Muscle of back (tissue), 11 donors: ENCODE data around the gene DTD1. TPM values are rescaled to one million over a fixed set of nuclear protein-coding genes. Genes with fewer than 3 reads are reported as not detected.

ENCODE experiments used
- DNase-seq, 3 donors: peaks; one replicate each; pipeline versions ENCODE4 v3.0.0 to v3.0.0-alpha.2; 2013
- polyA plus RNA-seq, 10 donors: library from polyadenylated mRNA; unstranded; fragments of 120-200 nt; gene quantifications; one replicate each; pipeline ENCODE4 v1.2.1, GENCODE V29; 2013; ENCODE audit not compliant: insufficient read length in 10 of 10

Gene DTD1
- polyA plus RNA-seq, 10 donors, result 13.2 to 20.5 (median 17.4) TPM

GRCh38 chr20:18613553-18613952 lies 25.7 kb downstream of the DTD1 start:
- no peak for DNase-seq

GRCh38 chr20:18614244-18614643 lies 26.4 kb downstream of the DTD1 start:
- DNase-seq, result no peak

- no peak for DNase-seq
Measured at GRCh38 chr20:18615020-18615650, 27.3 kb downstream of the DTD1 start.

- no peak for DNase-seq
Measured at GRCh38 chr20:18621004-18621403, 33.1 kb downstream of the DTD1 start.

GRCh38 chr20:18623156-18623910 lies 35.5 kb downstream of the DTD1 start:
- no peak for DNase-seq

GRCh38 chr20:18624948-18625347 lies 37.1 kb downstream of the DTD1 start:
- no peak for DNase-seq

DNA sequence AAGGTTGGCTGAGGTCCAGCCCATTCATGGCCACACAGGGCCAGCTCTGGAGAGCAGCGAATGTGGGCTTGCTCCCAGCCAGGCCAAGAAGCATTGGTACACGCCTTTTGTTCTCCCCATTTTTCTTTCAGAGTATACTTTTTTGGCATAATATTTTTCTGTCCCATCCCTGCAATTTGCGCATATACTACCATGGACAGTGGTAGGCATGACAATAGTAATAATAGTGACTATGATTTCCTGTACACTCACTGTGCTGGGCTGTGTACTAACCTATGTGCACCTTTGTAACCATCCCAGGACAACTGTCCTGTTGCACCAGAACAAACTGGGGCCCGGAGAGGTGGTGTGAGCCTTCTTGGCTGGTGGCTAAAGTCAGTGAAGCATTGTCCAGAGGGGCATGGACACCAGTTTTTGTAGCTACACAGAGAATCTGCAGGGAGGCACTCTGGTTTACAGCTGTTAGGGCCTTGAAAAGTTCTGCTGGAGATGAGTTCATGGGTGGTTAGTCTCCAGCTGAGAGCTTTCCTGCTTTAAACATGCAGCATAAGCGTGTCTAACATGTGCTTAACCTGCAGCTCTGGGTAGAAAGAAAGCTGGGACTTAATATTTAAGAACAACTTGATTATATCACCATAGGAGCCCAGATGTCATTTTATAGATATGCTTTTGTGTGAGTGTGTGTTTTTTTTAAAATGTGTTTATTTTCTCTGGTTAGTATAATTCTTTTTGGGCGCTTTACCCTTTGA lies 38.2 kb downstream of the DTD1 start:
- no peak for DNase-seq

DNA sequence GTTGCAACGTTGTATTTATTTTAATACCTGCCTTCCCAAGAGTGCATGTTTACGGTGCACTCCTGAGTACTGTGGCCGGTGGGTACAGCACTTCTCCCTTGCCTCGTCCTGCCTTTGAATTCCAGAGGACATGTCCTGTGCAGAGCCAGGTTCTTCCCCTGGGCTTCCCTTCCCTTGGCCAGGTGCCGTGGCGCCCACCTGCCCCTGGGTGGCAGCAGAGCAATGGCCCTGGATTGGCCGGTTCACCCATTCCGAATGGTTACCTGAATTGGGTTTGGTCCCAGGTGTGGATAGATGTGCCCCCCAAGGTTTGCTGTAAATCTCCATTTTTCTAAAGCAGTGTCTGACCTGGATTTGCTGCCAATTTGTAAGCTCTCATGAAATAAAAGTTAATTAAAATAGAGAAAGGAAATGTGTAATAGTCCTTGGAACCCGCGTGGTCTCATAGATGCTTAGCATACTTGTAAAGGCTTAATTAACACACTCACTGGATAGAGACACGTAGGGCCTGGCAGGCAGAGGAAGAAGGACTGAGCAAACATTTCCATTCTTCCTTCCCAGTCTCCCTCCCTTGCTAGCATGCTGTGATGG lies 40.6 kb downstream of the DTD1 start:
- no peak for DNase-seq

- DNase-seq, result peak; percentile 35 to 79 (median 66)
Measured at GRCh38 chr20:18632196-18632789, 44.4 kb downstream of the DTD1 start.

GRCh38 chr20:18633411-18633810 lies 45.6 kb downstream of the DTD1 start:
- DNase-seq, result no peak

DNA sequence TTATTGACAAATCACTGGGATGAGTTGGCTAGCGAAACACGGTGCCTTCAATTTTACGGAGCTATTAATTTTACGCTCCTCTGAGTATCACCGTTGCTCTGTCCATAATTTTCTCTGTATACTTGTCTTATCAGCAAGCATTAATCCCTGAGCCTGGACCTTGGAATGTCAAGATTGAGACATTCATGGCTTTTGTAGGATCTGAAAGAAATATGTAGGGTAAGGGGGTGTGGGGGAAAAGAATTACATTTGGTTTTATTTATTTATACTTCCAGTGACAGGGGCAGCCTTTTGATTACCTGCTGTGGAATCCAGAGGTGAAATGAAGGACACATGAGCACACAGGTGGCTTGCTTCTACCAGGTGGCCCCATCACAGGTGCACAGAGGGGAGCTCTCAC lies 46.6 kb downstream of the DTD1 start:
- DNase-seq, result no peak

DNA sequence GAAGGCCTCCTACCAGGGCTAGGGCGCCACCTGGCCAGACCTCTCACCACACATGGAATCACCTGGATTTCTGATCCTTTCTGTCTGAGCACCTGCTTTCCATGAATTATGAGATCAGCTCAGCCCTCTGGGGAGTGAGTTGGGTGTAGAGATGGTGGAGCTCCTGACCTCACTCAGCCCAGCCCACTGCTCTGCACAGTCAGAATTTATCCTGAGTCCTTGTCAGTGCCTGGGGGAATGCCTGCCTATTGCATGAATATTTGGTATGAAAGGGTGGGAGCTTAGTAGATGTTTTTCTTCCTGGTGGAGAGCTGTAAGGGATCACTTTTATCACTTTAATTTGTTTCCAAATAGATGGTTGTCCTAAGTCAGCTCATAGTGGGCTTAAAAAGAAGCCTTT lies 47.5 kb downstream of the DTD1 start:
- no peak for DNase-seq

GRCh38 chr20:18637224-18637623 lies 49.4 kb downstream of the DTD1 start:
- no peak for DNase-seq

DNA sequence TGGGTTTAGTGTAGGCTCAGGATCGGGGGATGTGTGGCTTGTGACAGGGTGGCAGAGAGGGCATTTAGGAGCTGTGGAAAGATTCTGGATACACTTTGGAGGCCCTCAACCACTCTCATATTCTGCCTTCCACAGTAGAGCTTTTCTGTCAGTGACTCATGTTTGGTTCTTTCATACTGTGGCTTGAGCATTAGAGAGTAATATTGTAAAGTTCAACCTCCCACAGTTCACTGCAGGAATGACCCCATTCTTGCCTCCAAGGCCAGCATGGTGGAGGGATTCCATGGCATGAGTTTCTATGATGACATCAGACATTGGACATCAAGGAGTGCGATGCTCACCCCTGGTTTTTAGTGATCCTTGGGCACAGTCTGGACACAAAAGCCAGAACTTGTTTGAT lies 50.9 kb downstream of the DTD1 start:
- DNase-seq, result no peak

DNA sequence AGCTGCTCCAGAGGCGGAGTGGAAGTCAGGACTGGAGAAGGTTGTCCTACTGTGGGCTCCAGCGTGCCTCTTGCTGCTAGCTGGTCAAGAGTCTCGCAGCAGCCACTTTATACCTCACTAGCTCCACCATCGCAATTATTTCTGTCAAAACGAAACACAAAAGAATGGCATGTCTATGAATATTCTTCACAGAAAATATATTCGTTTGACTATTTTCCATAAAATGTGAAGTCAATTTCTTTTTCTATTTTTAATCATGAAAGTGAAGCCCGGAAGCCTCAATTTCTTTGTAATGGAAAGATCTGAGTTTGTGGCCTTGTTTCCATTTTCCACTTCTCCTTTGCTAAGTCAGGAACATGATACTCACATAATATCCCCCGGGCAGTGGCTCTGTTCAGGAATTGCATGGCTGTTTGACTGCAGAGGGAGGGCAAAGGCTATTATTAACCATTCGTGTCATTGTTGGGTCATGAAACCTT lies 51.7 kb downstream of the DTD1 start:
- DNase-seq, result peak; percentile 45 to 75 (median 53)

DNA sequence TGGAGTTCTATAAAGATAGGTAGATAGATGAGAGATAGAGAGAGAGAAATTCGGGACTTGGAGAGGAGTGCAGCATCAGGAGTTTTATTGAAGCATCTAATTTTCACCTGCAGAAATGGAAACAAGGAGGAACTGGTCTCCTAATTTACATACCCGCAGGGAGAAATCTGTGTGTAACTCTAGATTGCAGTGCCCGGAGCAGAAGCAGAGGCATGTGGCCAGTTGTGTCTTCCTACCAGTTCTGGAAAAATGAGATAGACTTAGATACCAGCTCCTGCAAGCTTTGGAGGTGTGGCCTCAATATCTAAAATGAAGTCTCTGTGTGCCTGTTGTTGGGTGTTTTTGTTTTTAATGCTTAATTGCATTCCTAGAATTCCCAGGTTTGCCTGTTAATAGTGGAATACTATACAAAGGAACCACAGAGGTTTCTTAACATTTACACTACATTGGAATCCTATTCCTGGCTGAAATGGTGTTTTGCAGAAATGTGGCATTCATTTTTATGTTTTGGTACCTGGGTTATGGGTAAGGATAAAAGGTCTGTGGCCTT lies 57.4 kb downstream of the DTD1 start:
- DNase-seq, result no peak

GRCh38 chr20:18645851-18646250 lies 58.0 kb downstream of the DTD1 start:
- no peak for DNase-seq

GRCh38 chr20:18647777-18648176 lies 59.9 kb downstream of the DTD1 start:
- DNase-seq, result no peak

- DNase-seq, result no peak
Measured at GRCh38 chr20:18650224-18650623, 62.4 kb downstream of the DTD1 start.

DNA sequence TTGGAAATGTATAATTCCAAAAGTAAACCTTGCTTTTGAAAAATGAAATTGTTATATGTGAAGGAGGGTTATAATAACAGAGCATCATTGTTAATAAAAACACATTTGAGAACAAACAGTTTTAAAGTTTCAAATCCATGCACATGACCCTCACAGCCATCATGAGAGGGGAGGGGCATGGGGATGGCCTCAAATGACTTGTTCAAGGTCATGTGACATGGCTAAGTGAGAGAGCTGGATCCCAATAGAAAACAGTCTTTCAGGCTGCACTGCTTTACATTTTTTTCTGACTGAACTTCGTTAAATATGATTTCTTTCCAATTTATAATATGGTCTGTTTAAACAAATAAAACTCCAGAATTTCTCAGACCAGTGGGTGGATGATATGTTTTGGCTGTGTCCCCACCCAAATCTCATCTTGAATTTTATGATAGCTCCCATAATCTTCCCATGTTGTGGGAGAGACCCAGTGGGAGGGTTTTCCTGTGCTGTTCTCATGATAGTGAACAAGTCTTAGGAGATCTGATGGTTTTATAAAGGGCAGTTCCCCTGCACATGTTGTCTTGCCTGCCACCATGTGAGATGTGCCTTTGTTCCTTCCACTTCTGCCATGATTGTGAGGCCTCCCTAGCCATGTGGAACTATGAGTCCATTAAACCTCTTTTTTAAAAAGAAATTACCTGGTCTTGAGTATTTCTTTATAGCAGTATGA lies 66.0 kb downstream of the DTD1 start:
- DNase-seq, result no peak

DNA sequence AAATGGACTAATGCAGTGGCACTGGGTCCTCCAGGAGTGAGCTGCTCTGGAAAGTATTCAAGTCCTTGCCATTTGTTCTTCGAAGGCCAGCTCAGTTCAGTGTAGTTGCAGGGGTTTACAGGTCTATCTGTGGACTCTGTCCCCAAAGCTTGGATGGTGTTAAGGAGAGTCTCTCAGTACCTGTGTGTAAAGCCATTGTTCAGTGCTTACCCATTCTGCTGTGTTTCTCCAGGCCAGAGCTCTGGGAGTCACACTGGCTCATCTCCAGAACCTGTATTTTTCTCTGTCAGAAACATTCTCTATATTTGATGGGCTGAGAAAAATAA lies 66.6 kb downstream of the DTD1 start:
- DNase-seq, result no peak
